Measurements from ENCODE around the gene F7. TPM values are rescaled to one million over a fixed set of nuclear protein-coding genes. Genes with fewer than 3 reads are reported as not detected.

Gene F7
- polyA plus RNA-seq, 4 donors, result 1.3 to 3.2 (median 2.4) TPM

GRCh38 chr13:113086031-113086750 is 19.4 kb upstream of the F7 start:
- DNase-seq (ENCODE audit: low read depth in 4 of 4, low spot score in 3 of 4), result no peak

GRCh38 chr13:113086991-113087922 is 18.3 kb upstream of the F7 start:
- no peak for DNase-seq (ENCODE audit: low read depth in 4 of 4, low spot score in 3 of 4)

- no peak for DNase-seq (ENCODE audit: low read depth in 4 of 4, low spot score in 3 of 4)
These were observed 17.5 kb upstream of the F7 start for GRCh38 chr13:113087923-113088690.

- DNase-seq (ENCODE audit: low read depth in 4 of 4, low spot score in 3 of 4), result no peak
These were observed 16.9 kb upstream of the F7 start for GRCh38 chr13:113088691-113089020.

- no peak for DNase-seq (ENCODE audit: low read depth in 4 of 4, low spot score in 3 of 4)
These were observed 15.7 kb upstream of the F7 start for GRCh38 chr13:113089693-113090414.

- no peak for DNase-seq (ENCODE audit: low read depth in 4 of 4, low spot score in 3 of 4)
These were observed 15.2 kb upstream of the F7 start for GRCh38 chr13:113090415-113090770.

- no peak for DNase-seq (ENCODE audit: low read depth in 4 of 4, low spot score in 3 of 4)
These were observed 14.8 kb upstream of the F7 start for GRCh38 chr13:113090806-113091205.

GRCh38 chr13:113091211-113091771 is 14.3 kb upstream of the F7 start:
- no peak for DNase-seq (ENCODE audit: low read depth in 4 of 4, low spot score in 3 of 4)

- DNase-seq (ENCODE audit: low read depth in 4 of 4, low spot score in 3 of 4), result no peak
These were observed 13.5 kb upstream of the F7 start for GRCh38 chr13:113091891-113092775.

- DNase-seq (ENCODE audit: low read depth in 4 of 4, low spot score in 3 of 4), result no peak
These were observed 12.6 kb upstream of the F7 start for GRCh38 chr13:113092776-113093579.

- DNase-seq (ENCODE audit: low read depth in 4 of 4, low spot score in 3 of 4), result no peak
These were observed 11.8 kb upstream of the F7 start for GRCh38 chr13:113093580-113094409.

GRCh38 chr13:113094410-113094800 is 11.2 kb upstream of the F7 start:
- no peak for DNase-seq (ENCODE audit: low read depth in 4 of 4, low spot score in 3 of 4)

- no peak for DNase-seq (ENCODE audit: low read depth in 4 of 4, low spot score in 3 of 4)
These were observed 10.2 kb upstream of the F7 start for GRCh38 chr13:113095146-113096051.

- no peak for DNase-seq (ENCODE audit: low read depth in 4 of 4, low spot score in 3 of 4)
These were observed 9.4 kb upstream of the F7 start for GRCh38 chr13:113096052-113096744.

GRCh38 chr13:113096745-113097305 is 8.8 kb upstream of the F7 start:
- no peak for DNase-seq (ENCODE audit: low read depth in 4 of 4, low spot score in 3 of 4)

GRCh38 chr13:113097651-113098050 is 7.9 kb upstream of the F7 start:
- no peak for DNase-seq (ENCODE audit: low read depth in 4 of 4, low spot score in 3 of 4)

All from left renal pelvis (tissue), 4 donors.